A673 (cell line): ENCODE measurements around the gene PPP4R2.

Experiments used
- EZH2 ChIP-seq: fragments of 200-600 bp; sonication (generic); IDR thresholded peaks from 2 replicates; pipeline ENCODE4 v1.6.1; 2017; ENCODE audit warnings: borderline replicate concordance, low read depth, mild to moderate bottlenecking, mixed read lengths, antibody characterized with exemption, low read length; ENCODE audit not compliant: poor library complexity, severe bottlenecking
- TF ChIP-seq, protein P1 (sequence below): fragments of 300-800, 200-600 bp; sonication (generic); conservative IDR thresholded peaks from 2 replicates; pipeline ENCODE4 v1.5.1; 2017; ENCODE audit warnings: low read depth, mild to moderate bottlenecking, antibody characterized with exemption, low read length, moderate library complexity, mixed read lengths

DNA sequence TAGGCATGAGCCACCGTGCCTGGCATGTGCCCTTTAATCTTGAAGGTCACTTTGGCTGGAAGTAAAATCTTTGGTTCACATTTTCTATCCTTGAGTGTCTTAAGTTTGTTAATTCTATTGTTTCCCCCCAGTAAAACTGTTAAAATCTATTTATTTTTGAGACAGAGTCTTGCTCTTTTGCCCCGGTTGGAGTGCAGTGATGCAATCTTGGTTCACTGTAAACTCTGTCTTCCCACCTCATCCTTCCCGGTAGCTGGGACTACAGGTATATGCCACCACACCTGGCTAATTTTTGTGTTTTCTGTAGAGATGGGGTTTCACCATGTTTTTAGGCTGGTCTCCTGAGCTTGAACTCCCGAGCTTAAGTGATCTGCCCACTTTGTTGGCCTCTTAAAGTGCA lies 7.7 kb downstream of the PPP4R2 start:
- TF ChIP-seq, protein P1, sequence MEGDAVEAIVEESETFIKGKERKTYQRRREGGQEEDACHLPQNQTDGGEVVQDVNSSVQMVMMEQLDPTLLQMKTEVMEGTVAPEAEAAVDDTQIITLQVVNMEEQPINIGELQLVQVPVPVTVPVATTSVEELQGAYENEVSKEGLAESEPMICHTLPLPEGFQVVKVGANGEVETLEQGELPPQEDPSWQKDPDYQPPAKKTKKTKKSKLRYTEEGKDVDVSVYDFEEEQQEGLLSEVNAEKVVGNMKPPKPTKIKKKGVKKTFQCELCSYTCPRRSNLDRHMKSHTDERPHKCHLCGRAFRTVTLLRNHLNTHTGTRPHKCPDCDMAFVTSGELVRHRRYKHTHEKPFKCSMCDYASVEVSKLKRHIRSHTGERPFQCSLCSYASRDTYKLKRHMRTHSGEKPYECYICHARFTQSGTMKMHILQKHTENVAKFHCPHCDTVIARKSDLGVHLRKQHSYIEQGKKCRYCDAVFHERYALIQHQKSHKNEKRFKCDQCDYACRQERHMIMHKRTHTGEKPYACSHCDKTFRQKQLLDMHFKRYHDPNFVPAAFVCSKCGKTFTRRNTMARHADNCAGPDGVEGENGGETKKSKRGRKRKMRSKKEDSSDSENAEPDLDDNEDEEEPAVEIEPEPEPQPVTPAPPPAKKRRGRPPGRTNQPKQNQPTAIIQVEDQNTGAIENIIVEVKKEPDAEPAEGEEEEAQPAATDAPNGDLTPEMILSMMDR, result no peak
- TF ChIP-seq EZH2, result no peak
